WTC11 (cell line): ENCODE results near the gene LRSAM1. TPM values are rescaled to one million over a fixed set of nuclear protein-coding genes. Genes with fewer than 3 reads are reported as not detected.
A peak's percentile ranks its signal among the peaks of the same experiment; 100 is the strongest.

Experiments
- ATAC-seq: fragments of 200-7000 bp; cut with Tn5 transposase; 2 replicates; pipeline ENCODE4 v1.10.0; 2021; ENCODE audit warnings: mild to moderate bottlenecking, moderate library complexity
- CTCF ChIA-PET: fragments of 300-600 bp; sonication (Branson Sonifier 250); formaldehyde crosslinking; loops from one replicate; lab custom pipeline; 2021; ENCODE audit warnings: antibody characterized with exemption; lab: Charles Lee
- POLR2A ChIA-PET: fragments of 350-600 bp; sonication (Branson Sonifier 250); formaldehyde crosslinking; loops from one replicate; lab custom pipeline; 2021; ENCODE audit warnings: antibody characterized with exemption; lab: Charles Lee
- DNase-seq: peaks from one replicate; pipeline ENCODE4 v3.0.0; 2021; ENCODE audit warnings: low spot score
- H3K27ac Mint-ChIP-seq: 2 replicates; pipeline ENCODE4 v1.8.0; 2021; ENCODE audit warnings: mixed read lengths
- H3K27me3 Mint-ChIP-seq: 2 replicates; pipeline ENCODE4 v1.8.0; 2021; ENCODE audit warnings: low read depth, mild to moderate bottlenecking, moderate library complexity, mixed read lengths
- H3K36me3 Mint-ChIP-seq: 2 replicates; pipeline ENCODE4 v1.8.0; 2021; ENCODE audit warnings: mixed read lengths
- H3K4me1 Mint-ChIP-seq: 2 replicates; pipeline ENCODE4 v1.8.0; 2022; ENCODE audit warnings: mixed read lengths
- H3K4me3 Mint-ChIP-seq: 2 replicates; pipeline ENCODE4 v1.8.0; 2021; ENCODE audit warnings: mild to moderate bottlenecking, moderate library complexity, mixed read lengths
- H3K9me3 Mint-ChIP-seq: 2 replicates; pipeline ENCODE4 v1.8.0; 2021; ENCODE audit warnings: mixed read lengths
- CDX4 ChIP-seq: fragments of 250-450 bp; sonication (Bioruptor Pico); IDR thresholded peaks from 2 replicates; pipeline ENCODE4 v1.9.0; 2021; ENCODE audit warnings: moderate library complexity, mild to moderate bottlenecking, inconsistent platforms, borderline replicate concordance
- ELF4 ChIP-seq: sonication (generic); formaldehyde crosslinking; IDR thresholded peaks from 2 replicates; pipeline ENCODE4 v1.8.1; 2022; ENCODE audit warnings: low read depth, mild to moderate bottlenecking, moderate library complexity, missing genetic modification reagents
- ESRRA ChIP-seq: sonication (generic); formaldehyde crosslinking; IDR thresholded peaks from 2 replicates; pipeline ENCODE4 v1.8.1; 2022; ENCODE audit warnings: mild to moderate bottlenecking, missing genetic modification reagents, borderline replicate concordance
- GTF2I ChIP-seq: fragments of 250-450 bp; sonication (Bioruptor Pico); conservative IDR thresholded peaks from 2 replicates; pipeline ENCODE4 v1.4.0; 2021; ENCODE audit warnings: mild to moderate bottlenecking
- IRF2 ChIP-seq: sonication (generic); formaldehyde crosslinking; IDR thresholded peaks from 2 replicates; pipeline ENCODE4 v1.8.0; 2022; ENCODE audit warnings: low read depth, missing genetic modification reagents, borderline replicate concordance
- KAT7 ChIP-seq: sonication (generic); formaldehyde crosslinking; IDR thresholded peaks from 2 replicates; pipeline ENCODE4 v1.8.1; 2023; ENCODE audit warnings: missing genetic modification reagents, mild to moderate bottlenecking, borderline replicate concordance
- NFATC4 ChIP-seq: fragments of 250-450 bp; sonication (Bioruptor Pico); IDR thresholded peaks from 2 replicates; pipeline ENCODE4 v1.9.0; 2021; ENCODE audit warnings: mild to moderate bottlenecking
- PRDM15 ChIP-seq: sonication (generic); formaldehyde crosslinking; IDR thresholded peaks from 2 replicates; pipeline ENCODE4 v1.8.0; 2022; ENCODE audit warnings: missing genetic modification reagents
- SOX15 ChIP-seq: fragments of 250-450 bp; sonication (Bioruptor Pico); IDR thresholded peaks from 2 replicates; pipeline ENCODE4 v1.9.0; 2021; ENCODE audit warnings: mild to moderate bottlenecking
- SP1 ChIP-seq: sonication (generic); formaldehyde crosslinking; conservative IDR thresholded peaks from 2 replicates; pipeline ENCODE4 v1.8.1; 2022; ENCODE audit warnings: missing genetic modification reagents
- TCF7 ChIP-seq: sonication (generic); formaldehyde crosslinking; IDR thresholded peaks from 2 replicates; pipeline ENCODE4 v1.8.0; 2022; ENCODE audit warnings: mild to moderate bottlenecking, low read depth, missing genetic modification reagents, moderate library complexity
- TEAD1 ChIP-seq: sonication (generic); formaldehyde crosslinking; IDR thresholded peaks from 2 replicates; pipeline ENCODE4 v1.8.0; 2022; ENCODE audit warnings: mild to moderate bottlenecking, missing genetic modification reagents
- TEAD4 ChIP-seq: sonication (generic); formaldehyde crosslinking; IDR thresholded peaks from 2 replicates; pipeline ENCODE4 v1.8.0; 2022; ENCODE audit warnings: mild to moderate bottlenecking, missing genetic modification reagents
- TP53 ChIP-seq: sonication (generic); formaldehyde crosslinking; IDR thresholded peaks from 2 replicates; pipeline ENCODE4 v1.8.1; 2023; ENCODE audit warnings: mild to moderate bottlenecking, missing genetic modification reagents
- USF1 ChIP-seq: sonication (generic); formaldehyde crosslinking; IDR thresholded peaks from 2 replicates; pipeline ENCODE4 v1.8.0; 2022; ENCODE audit warnings: mild to moderate bottlenecking, missing genetic modification reagents
- ZMAT4 ChIP-seq: fragments of 250-450 bp; sonication (Bioruptor Pico); IDR thresholded peaks from 2 replicates; pipeline ENCODE4 v1.9.0; 2021; ENCODE audit warnings: mild to moderate bottlenecking
- ZNF121 ChIP-seq: sonication (generic); formaldehyde crosslinking; IDR thresholded peaks from 2 replicates; pipeline ENCODE4 v1.8.0; 2023; ENCODE audit warnings: missing genetic modification reagents
- ZNF138 ChIP-seq: sonication (generic); formaldehyde crosslinking; conservative IDR thresholded peaks from 2 replicates; pipeline ENCODE4 v1.8.1; 2022; ENCODE audit warnings: mild to moderate bottlenecking, moderate library complexity, missing genetic modification reagents
- ZNF219 ChIP-seq: sonication (generic); formaldehyde crosslinking; IDR thresholded peaks from 2 replicates; pipeline ENCODE4 v1.8.0; 2023; ENCODE audit warnings: missing genetic modification reagents, mild to moderate bottlenecking, borderline replicate concordance
- ZNF263 ChIP-seq: sonication (generic); formaldehyde crosslinking; IDR thresholded peaks from 2 replicates; pipeline ENCODE4 v1.8.1; 2022; ENCODE audit warnings: low read depth, mild to moderate bottlenecking, moderate library complexity, missing genetic modification reagents
- ZNF425 ChIP-seq: fragments of 250-450 bp; sonication (Bioruptor Pico); conservative IDR thresholded peaks from 2 replicates; pipeline ENCODE4 v1.9.0; 2021; ENCODE audit warnings: mild to moderate bottlenecking
- ZNF671 ChIP-seq: fragments of 250-450 bp; sonication (Bioruptor Pico); IDR thresholded peaks from 2 replicates; pipeline ENCODE4 v1.8.0; 2021; ENCODE audit warnings: mild to moderate bottlenecking
- total RNA-seq: library from RNA; stranded (reverse); gene quantifications from 3 replicates; pipeline ENCODE4 v1.2.3, GENCODE V29; 2021

LRSAM1 gene
- total RNA-seq, 1 experiment from 2014 or later = 32.4 TPM

GRCh38 chr9:127444921-127445850 is 6.1 kb upstream of the LRSAM1 start (continued):
- TF ChIP-seq ZNF425 (CRISPR knock-in tag) = peak; percentile 79
- TF ChIP-seq, all 79 proteins: peak for 13

- no peaks in the 10 kb centered on the region for H3K27me3 Mint-ChIP-seq
- ATAC-seq (peak; percentile 5), DNase-seq (no peak)
- peaks cover 91% of the 10 kb centered on the region for H3K36me3 Mint-ChIP-seq
- H3K4me3 Mint-ChIP-seq = no peak overlapping the region
- H3K9me3 Mint-ChIP-seq = no peaks in the 10 kb centered on the region
- H3K27ac Mint-ChIP-seq = peak overlapping the region; percentile 87
- ChIA-PET POLR2A (interaction anchor here (0.5 to 0.9 kb wide), 3 partner anchors 22 to 470 kb away, joined by 3 read pairs; partner anchors contain the start of gene ZNF79), CTCF (interaction anchor here (0.6 to 1.7 kb wide), 4 partner anchors 9 to 234 kb away, joined by 3 to 4 read pairs (median 3); no protein-coding TSS in a partner anchor)
- H3K4me1 Mint-ChIP-seq = peaks cover 27% of the 10 kb centered on the region
- no peak for TF ChIP-seq CDX4 (CRISPR knock-in tag)
- TF ChIP-seq TEAD4 = no peak
- TF ChIP-seq ZNF138 (CRISPR knock-in tag) = no peak
- peak; percentile 43; the same call in 1 of the 2 replicates for TF ChIP-seq TEAD1 (CRISPR knock-in tag)
- peak; percentile 68 for TF ChIP-seq ZNF671
- TF ChIP-seq ESRRA (CRISPR knock-in tag) = no peak
- TF ChIP-seq SOX15 = no peak
- no peak; the same call in 1 of the 2 replicates for TF ChIP-seq TP53 (CRISPR knock-in tag)
- TF ChIP-seq ZNF263 = no peak
- TF ChIP-seq ELF4 (CRISPR knock-in tag) = no peak
- TF ChIP-seq USF1 (CRISPR knock-in tag) = 0 out of 2 replicates have a peak, but pooled peaks have one; percentile 10
- no peak for TF ChIP-seq PRDM15 (CRISPR knock-in tag)
- no peak for TF ChIP-seq ZNF219 (CRISPR knock-in tag)
- TF ChIP-seq NFATC4 (CRISPR knock-in tag) = peak; percentile 74
- peak; percentile 62 for TF ChIP-seq SP1 (CRISPR knock-in tag)
- peak; percentile 49 for TF ChIP-seq GTF2I (CRISPR knock-in tag)
- peak; percentile 67; the same call in 1 of the 2 replicates for TF ChIP-seq IRF2 (CRISPR knock-in tag)
- peak; percentile 99 for TF ChIP-seq ZNF121
- TF ChIP-seq ZNF425 (CRISPR knock-in tag) = peak; percentile 61; the same call in 1 of the 2 replicates
- no peak for TF ChIP-seq TCF7 (CRISPR knock-in tag)
- TF ChIP-seq KAT7 (CRISPR knock-in tag) = 0 out of 2 replicates have a peak, but pooled peaks have one; percentile 34
- no peak for TF ChIP-seq ZMAT4 (CRISPR knock-in tag)
Measured at GRCh38 chr9:127445851-127446712, 5.2 kb upstream of the LRSAM1 start.
